ENCODE data around the gene FGF9.
A peak's percentile ranks its signal among the peaks of the same experiment; 100 is the strongest.

Gene FGF9

DNA sequence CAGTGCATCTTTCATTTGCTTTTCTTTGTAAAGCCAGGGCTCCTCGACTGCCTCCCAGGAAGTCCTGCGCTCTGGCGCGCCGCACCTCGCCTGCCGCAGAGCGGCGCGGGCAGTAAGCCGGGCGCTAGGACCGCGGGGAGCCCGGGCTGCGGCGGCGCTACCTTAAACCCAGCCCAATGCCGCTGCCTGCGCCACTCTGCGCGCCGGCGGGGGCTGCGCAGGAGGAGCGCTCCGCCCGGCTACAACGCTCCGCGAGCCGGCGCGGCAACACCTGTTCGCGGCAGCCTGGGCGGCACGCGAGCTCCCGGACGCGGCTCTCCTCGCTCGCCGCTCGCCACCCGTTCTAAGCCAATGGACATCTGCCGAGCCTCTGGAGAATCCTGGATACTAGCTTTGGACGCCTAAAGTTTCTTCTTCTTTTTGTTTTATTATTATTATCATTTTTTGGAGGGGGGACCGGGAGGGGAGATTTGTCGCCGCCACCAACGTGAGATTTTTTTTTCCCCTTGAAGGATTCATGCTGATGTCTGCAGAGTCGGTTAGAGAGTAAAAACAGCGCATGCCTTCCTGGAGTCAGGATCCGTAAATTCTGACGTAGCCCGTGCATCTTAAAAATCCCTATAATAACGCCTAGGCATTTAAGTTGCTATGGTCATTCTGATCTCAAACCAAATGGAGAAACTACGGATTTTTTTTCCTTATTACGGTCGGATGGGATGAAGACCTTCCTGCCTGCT lies at the start of gene FGF9:
Gene FGF9, plus strand, starts transcription at position 191 of the 737 bp plus-strand sequence. CDS start 840 bp downstream, outside the sequence.
- DNase-seq (ENCODE audit: extremely low read depth in 1 of 2, low read depth in 1 of 2), result peak in 1 of 2 donors; percentile 66

DNA sequence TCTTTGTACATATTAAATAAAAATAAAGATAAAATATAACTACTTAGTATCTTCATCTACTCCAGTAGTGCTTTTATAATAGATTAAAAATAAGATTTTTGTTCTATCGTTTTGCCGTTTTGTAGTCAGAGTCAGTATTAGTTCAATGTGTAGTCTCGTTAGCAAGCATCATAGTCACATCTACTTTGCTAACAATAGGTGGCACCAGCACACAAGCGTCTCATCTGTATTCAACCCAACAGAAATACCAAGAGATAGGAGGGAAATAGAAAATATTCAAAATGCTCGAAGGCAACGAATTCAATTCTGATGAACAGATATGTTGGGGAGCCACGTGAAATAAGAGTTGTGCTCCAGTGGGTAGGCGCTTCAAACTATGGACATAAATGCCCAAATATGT lies 45.5 kb upstream of the FGF9 start:
- no peak for DNase-seq (ENCODE audit: extremely low read depth in 1 of 2, low read depth in 1 of 2)

DNA sequence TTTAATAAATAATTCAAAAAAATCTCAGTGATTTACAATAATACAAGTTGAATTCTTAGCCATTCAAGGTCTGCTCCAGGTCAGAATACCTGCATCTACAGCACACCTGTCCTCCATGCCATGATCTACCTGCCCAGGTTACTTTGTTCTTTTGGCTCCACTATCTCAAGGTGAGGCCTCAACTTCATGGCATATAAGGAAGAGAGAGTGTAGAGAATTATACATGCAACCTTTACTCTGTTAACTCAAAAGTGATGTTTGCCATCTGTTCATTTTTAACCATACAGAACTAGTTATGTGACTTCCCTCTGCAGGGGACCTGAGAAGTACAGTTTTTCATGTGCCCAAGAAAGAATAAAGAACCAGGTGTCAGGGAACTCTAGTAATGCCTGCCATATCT lies 38.7 kb upstream of the FGF9 start:
- no peak for DNase-seq (ENCODE audit: extremely low read depth in 1 of 2, low read depth in 1 of 2)

DNA sequence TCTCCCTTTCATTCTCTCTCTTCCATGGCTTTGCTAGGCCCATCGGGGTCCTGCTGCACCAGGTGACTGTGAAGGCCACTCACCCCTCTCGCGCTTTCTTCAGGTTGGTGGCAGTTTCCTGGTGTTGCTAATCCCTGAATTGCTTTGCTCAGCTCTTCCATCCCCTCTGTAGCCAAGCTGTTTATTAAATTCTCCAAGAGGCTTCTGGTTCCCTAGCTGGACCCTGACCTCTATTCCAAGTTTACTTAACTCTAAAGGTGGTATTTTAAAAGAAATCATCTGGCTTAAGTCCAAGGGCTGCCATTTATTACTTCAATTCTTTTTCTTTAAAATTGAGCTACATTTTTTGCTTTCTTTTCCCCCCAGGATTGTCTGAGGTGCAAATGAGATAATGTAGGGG lies 34.2 kb upstream of the FGF9 start:
- DNase-seq (ENCODE audit: extremely low read depth in 1 of 2, low read depth in 1 of 2), result no peak

DNA sequence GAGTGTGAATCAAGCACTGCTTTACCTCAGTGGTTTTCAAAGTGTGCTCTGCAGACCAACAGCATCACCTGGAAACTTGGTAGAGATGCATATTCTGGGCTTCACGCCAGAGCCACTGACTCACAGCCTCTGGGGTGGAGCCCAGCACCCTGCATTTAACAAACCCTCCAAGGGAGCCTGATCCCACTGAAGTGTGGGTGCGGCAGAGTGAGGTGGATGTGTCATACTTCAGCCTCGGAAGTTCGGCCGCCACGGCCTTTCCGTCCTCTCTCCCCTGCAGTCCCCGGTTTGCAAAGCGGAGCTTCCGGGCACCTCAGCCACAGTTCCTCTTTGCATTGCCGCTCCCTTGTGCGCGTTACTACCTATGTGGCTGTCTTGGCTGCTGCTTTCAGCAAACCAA lies 33.6 kb upstream of the FGF9 start:
- peak in 1 of 2 donors; percentile 10 for DNase-seq (ENCODE audit: extremely low read depth in 1 of 2, low read depth in 1 of 2)

DNA sequence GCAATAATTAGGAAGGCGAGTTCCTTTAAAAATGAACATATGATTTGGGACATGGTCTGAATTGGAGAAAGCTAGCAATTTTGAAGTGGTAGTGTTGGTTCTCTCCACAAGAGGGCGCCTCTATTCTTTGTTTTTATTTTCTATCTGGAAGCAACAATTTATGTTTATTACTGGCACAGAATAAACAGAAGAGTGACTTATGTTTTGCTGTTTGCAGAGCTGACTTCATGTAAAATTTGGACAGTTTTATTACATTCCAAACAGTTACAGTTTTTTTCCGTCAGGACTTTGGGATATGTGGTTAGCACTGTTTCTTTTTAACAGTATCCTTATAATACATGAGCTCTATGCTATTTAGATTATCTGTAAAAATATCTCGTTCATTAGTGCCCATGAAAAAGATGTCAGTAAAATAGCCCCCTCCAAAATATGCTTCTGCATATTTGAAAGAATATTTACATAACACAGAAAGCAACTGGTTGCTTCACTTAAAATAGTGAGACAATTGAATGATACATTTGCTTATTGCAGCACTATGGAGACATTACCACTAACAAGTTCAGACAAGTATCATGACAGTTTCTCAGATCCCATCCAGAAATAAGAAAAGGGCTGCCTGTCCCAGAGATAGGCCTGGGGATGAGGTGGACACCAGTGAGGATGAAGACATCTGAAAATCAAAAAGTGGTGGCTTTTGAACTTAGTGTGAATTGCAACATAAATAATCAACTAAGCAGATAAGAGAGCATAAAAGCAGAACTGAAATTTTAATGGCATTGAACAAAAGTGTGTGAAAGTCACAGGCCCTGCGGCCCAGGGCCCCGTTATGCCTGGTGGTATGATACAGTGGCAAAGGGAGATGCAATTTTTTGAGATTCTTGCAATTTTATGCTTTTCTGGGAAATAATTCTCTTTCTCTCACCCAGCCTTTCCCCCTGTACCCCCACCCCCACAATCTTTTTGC lies 32.3 kb upstream of the FGF9 start:
- DNase-seq (ENCODE audit: extremely low read depth in 1 of 2, low read depth in 1 of 2), result no peak

DNA sequence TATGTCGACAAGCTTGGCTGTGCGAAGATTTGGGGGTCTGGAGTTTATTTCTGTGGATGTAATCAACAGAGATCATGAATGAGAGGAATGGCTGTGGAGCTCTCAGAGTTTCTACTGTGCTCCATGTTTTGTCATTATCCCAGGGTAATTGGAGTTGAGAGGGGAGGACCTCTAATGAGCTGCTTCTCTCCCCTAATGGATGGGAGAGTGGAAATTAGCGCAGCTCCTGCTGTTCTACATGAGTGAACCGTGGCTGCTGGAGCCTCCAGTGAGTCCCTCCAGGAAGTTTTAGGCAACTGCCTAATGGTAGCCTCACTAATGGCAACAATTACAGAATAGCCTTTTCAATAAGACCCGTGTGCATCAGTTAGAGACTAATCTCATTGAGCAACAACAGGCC lies 31.3 kb upstream of the FGF9 start:
- no peak for DNase-seq (ENCODE audit: extremely low read depth in 1 of 2, low read depth in 1 of 2)

DNA sequence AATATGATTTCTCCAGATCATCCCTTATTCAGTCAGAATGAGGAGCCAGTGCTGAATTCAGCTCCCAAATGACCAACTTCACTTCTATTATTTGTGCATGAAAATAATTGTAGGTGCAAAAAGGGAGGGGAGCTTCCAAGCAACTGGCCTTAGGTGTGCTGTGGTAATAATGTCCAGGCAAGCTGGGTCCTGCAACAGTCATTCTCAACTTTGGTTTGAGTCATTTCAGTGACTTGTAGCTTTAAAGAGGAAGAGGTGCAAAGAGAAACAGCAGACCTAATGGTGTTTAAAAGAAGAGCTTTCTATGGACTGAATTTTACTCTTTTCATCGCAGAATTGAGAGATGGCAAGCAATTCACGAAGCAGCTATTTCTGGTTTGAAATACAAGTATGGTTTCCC lies 29.2 kb upstream of the FGF9 start:
- DNase-seq (ENCODE audit: extremely low read depth in 1 of 2, low read depth in 1 of 2), result no peak

DNA sequence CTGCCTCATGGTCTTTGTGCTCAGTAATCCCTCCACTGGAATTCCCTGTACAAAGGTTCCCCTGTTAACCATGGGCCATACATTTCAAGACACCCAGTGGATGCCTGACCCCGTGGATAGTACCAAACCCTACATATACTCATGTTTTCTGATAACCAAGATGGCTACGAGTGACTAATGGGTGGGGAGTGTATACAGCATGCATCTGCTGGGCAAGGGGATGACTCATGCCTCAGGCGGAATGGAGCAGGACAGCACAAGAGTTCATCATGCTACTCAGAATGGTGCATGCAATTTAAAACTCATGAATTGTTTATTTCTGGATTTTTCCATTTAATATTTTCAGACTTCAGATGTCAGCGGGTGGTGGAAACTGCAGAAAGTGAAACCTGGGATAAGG lies 13.3 kb upstream of the FGF9 start:
- DNase-seq (ENCODE audit: extremely low read depth in 1 of 2, low read depth in 1 of 2), result no peak

DNA sequence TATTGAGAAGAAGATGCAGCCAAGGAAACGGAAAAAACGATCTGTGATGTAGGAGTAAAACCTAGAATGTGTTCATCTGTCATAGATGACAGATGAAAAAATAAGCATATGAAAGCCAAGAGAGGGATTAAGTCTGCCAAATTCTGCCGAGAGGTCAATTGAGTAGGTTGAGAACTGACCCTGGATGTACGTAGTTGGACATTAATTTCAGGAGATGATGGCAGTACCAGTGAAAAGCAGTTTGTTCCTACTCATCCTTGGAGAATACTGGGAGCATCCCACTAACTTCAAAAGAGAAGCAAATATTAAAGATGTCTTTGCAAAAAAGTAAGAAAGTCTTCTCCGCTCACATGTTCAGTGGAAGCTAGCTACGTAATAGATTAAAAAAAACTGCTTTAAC lies 11.8 kb upstream of the FGF9 start:
- DNase-seq (ENCODE audit: extremely low read depth in 1 of 2, low read depth in 1 of 2), result no peak

DNA sequence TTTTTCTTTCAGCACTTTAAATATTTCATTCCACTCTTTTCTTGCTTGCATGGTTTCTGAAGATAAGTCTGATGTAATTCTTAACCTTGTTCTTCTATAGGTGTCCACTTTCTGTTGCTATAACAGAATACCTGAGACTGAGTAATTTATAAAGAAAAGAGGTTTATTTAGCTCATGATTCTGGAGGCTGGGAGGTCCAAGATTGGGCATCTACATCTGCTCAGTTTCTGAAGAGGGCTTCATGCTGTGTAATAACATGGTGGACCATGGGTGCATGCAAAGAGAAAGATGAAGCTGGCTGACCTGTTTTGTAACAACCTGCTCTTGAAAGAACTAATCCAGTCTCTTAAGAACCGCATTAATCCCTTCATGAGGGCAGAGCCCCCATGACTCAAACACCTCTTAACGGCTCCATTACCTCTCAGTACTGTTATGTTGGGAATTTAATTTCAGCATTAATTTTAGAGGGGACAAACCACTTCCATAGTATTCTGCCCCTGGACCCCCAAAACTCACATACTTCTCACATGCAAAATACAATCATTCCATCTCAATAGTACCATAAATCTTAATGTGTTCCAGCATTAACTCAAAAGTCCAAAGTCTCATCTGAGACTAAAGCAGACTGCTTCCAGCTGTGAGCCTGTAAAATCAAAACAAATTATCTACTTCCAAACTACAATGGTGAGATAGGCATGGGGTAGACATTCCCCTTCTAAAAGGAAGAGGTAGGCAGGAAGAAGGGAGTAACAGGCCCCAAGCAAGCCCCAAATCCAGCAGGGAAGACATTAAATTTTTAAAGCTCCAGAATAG lies 9.6 kb upstream of the FGF9 start:
- DNase-seq (ENCODE audit: extremely low read depth in 1 of 2, low read depth in 1 of 2), result no peak

DNA sequence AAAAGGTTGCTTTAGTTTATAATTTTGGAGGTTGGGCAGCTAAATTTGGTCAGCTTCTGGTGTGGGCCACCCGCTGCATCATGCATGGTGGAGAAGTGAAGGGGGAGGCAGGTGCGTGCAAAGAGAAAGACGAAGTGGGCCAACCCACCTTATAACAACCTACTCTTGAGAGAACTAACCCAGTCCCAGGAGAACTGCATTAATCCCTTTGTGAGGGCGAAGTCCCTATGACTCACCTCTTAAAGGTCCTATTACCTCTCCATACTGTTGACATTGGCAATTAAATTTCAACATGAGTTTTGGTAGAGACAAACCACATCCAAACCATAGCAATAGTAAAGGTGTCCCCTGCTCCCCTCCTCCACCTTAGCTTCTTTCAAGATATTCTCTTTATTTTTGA lies 7.7 kb upstream of the FGF9 start:
- no peak for DNase-seq (ENCODE audit: extremely low read depth in 1 of 2, low read depth in 1 of 2)

DNA sequence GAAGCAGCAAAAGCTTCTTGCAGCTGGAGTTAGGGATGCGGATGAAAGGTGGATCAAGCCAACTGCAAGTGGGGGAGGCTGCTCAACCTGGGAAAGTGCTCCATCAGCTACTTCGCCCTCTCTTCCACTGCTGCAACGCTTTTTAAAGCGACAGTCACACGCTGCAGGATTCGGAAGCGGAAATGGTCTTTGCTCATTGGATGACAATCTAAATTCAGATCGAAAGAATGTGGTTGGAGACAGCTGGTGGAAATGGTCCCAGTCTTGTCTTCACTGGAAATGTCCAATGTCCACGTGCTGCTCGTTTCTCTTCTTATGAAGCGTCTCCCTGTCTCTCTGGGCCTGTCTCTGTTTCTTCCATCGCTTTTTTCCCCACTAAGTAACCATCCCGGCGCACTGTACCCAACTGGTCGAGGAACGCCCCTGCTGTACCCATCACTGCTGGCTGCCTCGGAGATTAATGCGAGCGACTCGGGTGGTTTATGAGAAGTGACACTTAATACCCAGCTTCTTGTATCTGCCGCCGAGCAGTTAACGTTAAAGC lies 2.1 kb upstream of the FGF9 start:
- DNase-seq (ENCODE audit: extremely low read depth in 1 of 2, low read depth in 1 of 2), result no peak

DNA sequence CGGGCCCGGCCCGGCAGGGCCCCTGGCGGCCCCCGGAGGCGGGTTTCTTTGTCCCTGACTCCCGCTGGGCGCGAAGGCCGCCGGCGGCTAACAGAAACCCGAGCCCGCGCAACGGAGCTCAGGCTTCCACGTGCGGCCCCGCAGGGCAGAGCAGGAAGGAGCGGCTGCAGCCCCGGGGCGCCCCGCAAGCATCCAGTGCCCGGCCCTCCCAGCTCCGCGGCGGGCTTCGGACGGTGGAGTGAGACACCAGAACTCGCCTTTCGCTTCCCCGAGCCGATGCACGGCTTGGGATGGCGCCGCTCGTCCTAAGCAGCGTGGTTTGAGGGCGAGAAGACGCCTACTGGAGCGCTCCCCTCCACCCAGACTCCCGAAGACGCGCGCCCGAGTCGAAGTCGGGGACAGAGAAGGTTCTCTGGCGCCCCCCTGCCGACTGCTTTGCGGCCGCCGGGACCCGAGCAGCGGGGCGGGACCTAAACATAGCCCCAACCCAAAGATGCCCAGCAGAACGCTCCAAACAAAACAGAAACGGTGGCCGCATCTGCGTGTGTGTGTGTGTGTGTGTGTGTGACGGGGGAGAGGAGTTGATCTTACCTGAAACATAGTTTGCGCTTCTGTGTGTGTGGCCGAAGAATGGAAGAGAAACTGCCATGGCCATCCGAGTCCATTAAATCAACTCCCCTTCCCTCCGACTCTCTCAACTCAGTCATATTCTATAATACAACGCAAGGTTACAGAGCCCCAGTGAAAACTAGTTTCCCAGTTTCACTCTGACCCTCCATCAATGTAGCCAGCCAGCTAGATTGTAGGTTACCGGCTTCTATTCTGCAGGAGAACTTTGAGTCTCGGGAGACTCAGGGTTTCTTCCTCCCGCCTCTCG lies 629 bp upstream of the FGF9 start:
- no peak for DNase-seq (ENCODE audit: extremely low read depth in 1 of 2, low read depth in 1 of 2)

DNA sequence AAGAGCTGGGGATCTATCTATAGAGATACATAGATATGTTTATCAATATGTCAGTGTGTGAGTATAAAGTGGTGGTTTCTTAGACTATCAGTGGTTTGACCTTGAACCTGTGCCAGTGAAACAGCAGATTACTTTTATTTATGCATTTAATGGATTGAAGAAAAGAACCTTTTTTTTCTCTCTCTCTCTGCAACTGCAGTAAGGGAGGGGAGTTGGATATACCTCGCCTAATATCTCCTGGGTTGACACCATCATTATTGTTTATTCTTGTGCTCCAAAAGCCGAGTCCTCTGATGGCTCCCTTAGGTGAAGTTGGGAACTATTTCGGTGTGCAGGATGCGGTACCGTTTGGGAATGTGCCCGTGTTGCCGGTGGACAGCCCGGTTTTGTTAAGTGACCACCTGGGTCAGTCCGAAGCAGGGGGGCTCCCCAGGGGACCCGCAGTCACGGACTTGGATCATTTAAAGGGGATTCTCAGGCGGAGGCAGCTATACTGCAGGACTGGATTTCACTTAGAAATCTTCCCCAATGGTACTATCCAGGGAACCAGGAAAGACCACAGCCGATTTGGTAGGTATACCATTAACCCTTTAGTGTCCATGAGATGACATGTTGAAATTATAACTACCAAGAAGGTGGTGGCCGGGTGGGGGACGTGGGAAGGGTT lies 880 bp downstream of the FGF9 start:
- DNase-seq (ENCODE audit: extremely low read depth in 1 of 2, low read depth in 1 of 2), result no peak

DNA sequence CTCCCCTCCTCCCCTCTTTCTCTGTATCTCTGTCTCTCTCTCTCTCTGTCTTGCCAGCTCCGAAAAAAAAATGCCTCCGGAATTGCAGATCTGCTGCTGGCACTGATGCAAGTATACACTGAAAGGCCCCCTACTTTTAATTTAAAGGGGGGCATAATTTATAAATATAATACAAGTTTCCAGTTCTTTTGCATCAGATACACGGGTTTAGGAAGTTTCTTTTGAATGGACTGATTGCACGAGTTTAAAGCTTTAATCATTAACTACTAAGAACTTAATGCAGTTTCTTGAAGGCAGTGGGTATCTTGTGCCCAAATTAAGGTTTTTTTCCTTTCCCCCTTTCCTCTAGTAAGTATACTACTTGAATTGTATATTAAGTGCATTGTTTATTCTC lies 1.4 kb downstream of the FGF9 start:
- DNase-seq (ENCODE audit: extremely low read depth in 1 of 2, low read depth in 1 of 2), result no peak

DNA sequence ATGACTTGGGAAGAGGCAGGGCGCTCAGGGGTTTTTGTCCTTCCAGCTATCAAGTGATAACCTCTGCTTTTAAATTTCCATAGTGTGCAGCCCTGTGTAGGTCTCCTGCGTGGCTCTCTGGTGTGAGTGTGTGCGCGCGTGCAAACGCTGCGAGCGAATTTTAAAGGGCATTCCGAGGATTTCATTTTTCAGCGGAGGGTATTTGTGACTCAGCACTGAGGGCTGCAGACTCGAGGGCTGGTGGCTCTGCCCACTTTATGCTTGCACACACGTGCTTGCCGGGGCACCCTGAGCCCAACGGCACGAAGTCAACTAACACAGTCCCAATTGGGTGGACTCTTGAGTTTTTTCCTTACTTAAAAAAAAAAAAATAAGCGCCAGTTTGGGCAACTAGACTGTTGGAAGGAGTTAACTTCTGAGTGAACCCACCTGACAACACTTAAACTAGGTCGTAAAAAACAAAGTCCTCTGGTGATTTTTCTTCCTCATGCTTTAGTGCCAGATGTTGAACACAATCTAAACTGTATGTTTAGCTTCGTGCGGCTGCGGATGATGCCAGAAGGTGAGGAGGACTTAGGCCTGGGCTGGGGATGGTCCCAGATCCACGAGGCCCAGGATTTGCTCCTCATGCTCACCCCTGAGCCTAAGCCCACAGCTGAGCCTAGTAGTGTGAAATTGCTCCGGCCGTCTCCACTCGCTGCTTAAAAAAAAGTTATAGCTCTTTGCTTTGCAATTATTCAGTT lies 2.1 kb downstream of the FGF9 start:
- DNase-seq (ENCODE audit: extremely low read depth in 1 of 2, low read depth in 1 of 2), result no peak

DNA sequence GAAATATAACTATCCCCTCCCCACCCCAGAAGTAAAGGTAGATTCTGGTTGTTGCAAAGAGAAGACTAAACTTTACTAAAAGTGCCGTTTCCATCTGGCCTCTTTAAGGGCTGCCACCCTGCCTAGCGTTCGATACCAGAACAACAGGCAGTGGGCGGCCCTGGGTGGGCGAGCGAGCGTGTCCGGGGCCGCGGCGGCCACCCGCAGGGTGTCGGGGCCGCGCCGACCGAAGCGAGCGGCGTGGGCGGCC lies 2.6 kb downstream of the FGF9 start:
- no peak for DNase-seq (ENCODE audit: extremely low read depth in 1 of 2, low read depth in 1 of 2)
